Breast epithelium (tissue), 3 donors: ENCODE results near the gene CCDC43.

ENCODE experiments used
- POLR2A ChIP-seq: fragments of 450-650 bp; IDR thresholded peaks from one replicate; pipeline ENCODE4 v1.6.1; 2016; ENCODE audit warnings: antibody characterized with exemption, mild to moderate bottlenecking, moderate library complexity
- POLR2AphosphoS5 ChIP-seq, 3 donors: sonication (generic); formaldehyde crosslinking; IDR thresholded peaks; one replicate each; pipeline ENCODE4 v1.6.1; 2017; ENCODE audit warnings: antibody characterized with exemption in 3 of 3
- TF ChIP-seq, protein P1 (sequence below), 3 donors: fragments of 450-650 bp; IDR thresholded peaks; one replicate each; pipeline ENCODE4 v1.5.1; 2016 to 2017; ENCODE audit warnings: antibody characterized with exemption in 3 of 3, mild to moderate bottlenecking in 3 of 3, moderate library complexity in 3 of 3

DNA sequence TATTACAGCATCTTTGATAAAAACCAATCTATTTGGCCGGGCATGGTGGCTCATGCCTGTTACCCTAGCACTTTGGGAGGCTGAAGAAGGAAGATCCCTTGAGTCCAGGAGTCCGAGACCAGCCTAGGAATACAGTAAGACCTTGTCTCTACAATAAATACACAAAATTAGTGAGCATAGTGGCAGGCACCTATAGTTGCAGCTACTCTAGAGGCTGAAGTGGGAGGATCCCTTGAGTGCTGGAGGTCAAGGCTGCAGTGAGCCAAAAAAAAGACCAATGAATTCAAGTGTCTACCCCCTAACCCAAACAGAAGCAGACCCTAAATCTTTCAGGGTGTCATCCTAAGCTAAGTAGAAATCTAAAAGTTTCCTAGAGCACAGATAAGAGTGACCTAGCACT, 40.6 kb downstream of the CCDC43 start:
- no peak for TF ChIP-seq POLR2A
- TF ChIP-seq, protein P1, sequence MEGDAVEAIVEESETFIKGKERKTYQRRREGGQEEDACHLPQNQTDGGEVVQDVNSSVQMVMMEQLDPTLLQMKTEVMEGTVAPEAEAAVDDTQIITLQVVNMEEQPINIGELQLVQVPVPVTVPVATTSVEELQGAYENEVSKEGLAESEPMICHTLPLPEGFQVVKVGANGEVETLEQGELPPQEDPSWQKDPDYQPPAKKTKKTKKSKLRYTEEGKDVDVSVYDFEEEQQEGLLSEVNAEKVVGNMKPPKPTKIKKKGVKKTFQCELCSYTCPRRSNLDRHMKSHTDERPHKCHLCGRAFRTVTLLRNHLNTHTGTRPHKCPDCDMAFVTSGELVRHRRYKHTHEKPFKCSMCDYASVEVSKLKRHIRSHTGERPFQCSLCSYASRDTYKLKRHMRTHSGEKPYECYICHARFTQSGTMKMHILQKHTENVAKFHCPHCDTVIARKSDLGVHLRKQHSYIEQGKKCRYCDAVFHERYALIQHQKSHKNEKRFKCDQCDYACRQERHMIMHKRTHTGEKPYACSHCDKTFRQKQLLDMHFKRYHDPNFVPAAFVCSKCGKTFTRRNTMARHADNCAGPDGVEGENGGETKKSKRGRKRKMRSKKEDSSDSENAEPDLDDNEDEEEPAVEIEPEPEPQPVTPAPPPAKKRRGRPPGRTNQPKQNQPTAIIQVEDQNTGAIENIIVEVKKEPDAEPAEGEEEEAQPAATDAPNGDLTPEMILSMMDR (IDR thresholded peaks at IDR 0.05) = no peak
- TF ChIP-seq POLR2AphosphoS5 (IDR thresholded peaks at IDR 0.05) = no peak
